Endothelial cell of hepatic sinusoid (primary cell): ENCODE results near the gene SHH.

Experiments used
- in situ Hi-C: cut with HindIII; loops from 2 replicates; pipeline ENCODE4 v1.10.0; 2017; ENCODE audit warnings: low sequenced_read_pairs

The SHH gene

GRCh38 chr7:155820788-155821187 is 8.5 kb upstream of the SHH start:
- in situ Hi-C loops: no loop called here

GRCh38 chr7:155820246-155820645 is 8.0 kb upstream of the SHH start:
- in situ Hi-C loops: no loop called here

GRCh38 chr7:155819186-155819585 is 6.9 kb upstream of the SHH start:
- in situ Hi-C loops: loop anchor here (10.0 kb wide), 1 partner anchor 946 kb away; no protein-coding TSS in a partner anchor

DNA sequence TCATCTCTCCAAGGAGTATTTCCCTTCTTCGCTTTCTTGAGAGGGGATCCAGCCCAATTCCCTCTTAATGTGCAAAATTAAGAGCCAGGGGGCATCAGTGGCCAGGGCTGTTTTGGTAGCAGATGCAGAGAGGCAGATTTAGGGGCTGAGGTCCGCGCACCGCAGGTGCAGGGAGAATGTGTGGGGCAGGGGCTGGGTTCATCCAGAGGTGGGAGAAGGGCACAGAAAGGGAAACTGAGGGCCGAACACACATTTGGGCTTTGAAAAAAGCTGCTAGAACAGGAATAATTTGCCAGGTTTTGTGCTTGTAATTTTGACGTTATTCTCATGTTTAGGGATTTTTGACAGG is 6.5 kb upstream of the SHH start:
- in situ Hi-C loops: loop anchor here (10.0 kb wide), 1 partner anchor 946 kb away; no protein-coding TSS in a partner anchor

GRCh38 chr7:155818154-155818819 is 6.0 kb upstream of the SHH start:
- in situ Hi-C loops: loop anchor here (10.0 kb wide), 1 partner anchor 947 kb away; no protein-coding TSS in a partner anchor

- in situ Hi-C loops: loop anchor here (10.0 kb wide), 1 partner anchor 947 kb away; no protein-coding TSS in a partner anchor
These were observed 5.3 kb upstream of the SHH start for GRCh38 chr7:155817515-155817914.

DNA sequence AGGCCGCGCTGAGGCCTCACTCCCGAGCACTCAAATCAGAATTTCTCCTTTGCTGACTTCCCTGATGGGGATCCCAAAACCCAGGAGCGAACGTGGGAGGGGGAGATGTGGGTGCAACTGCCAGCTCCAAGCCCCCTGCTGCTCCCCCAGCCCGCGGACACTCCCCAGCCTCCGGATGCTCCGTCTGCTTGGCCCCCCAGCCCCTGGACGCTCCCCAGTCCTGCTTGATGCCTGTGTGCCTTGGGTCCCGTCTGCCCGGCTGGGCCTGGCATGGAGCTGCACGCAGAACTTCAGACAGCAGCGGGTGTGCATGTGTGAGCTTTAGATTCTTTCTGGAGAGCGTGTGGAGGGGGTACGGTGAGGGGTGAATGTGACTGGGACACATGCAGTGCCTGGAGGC is 4.7 kb upstream of the SHH start:
- in situ Hi-C loops: loop anchor here (10.0 kb wide), 1 partner anchor 948 kb away; no protein-coding TSS in a partner anchor

- in situ Hi-C loops: loop anchor here (10.0 kb wide), 1 partner anchor 949 kb away; no protein-coding TSS in a partner anchor
These were observed 3.9 kb upstream of the SHH start for GRCh38 chr7:155816192-155816508.

DNA sequence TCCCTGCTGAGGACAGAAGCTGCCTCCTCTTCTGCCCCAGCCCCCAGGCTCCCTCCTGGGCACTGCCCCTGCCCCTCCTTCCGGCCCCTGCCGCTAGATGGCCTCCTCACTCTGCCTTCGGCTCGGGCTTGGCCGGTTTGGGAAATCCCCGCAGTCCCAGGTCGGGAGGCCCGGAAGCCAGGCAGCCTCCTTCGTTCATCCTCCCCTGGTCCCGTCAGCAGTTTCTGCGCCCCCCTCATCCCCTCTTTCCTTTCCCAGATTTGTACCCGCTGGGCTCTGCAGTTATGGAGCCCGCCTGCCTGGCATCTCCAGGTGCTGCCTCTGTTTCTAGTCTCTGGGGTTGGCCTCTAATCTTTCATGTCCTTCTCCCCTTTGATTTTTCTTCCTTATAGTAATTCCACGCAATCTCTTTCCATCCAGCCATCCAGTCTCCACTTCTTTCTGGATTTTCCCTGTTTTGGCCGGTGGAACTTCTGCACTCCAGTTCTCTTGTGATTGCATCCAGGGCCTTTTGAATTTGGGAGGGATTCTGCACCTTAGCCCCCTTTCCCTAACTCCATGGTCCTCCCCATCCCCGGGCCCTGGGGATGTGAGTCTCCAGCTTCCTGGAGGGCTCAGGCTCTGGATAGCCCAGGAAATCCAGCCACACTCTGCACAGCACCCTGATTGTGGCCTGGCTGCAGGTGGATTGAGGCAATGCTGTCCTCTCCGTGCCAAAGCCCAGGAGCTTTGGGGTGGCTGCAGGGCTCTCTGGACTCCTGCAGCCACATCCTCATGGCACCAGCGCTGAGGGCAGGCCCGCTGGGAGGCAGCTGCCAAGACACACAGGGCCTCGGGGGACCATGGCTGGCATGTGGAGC is 3.3 kb upstream of the SHH start:
- in situ Hi-C loops: loop anchor here (10.0 kb wide), 1 partner anchor 949 kb away; no protein-coding TSS in a partner anchor

DNA sequence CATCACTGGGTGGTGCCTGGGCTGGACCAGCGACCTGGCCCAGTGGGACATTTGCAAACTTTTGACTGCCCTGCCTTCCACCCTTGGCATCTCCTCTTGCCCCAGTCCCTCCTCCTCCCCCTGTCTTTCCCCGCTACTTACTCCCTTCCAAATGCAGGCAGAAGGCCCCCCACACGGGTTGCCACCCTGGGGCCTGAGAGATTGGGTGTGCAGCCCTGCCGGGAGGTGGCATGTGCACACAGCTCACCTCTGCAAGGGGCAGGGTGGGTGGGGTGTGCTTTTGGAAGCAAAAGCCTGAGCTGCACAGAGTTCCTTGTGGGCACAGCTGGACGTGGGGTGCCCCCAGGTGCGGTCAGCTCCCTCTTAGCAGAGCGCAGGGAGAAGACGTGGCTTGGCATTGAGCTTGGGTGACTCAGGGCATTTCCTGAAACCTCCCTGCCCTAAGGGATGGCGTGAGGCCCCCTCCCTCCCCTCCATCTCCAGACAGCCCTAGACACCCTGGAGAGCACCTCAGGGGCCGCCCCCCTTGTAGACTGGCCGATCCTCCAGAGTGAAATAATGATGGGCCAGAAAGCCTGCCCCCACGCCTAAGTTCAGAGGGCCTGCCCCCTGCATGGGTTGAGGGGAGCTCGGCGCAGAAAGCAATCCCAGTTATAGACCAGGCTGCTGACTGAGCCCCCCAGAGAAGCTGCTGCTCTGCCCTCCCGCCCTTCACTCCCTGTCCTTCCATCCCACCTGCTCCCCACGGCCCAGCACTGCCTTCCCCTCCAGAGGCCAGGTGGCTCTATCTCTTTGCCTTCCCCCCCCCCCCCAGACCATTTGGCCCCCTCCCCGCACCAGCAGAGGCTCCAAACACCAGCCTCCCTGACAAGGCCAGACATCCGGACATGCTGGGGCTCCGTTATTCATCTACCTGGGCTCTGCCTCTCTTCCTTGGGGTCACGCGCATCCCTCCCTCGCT is 2.3 kb upstream of the SHH start:
- in situ Hi-C loops: loop anchor here (10.0 kb wide), 1 partner anchor 950 kb away; no protein-coding TSS in a partner anchor

GRCh38 chr7:155813546-155814315 is 1.5 kb upstream of the SHH start:
- in situ Hi-C loops: loop anchor here (10.0 kb wide), 1 partner anchor 951 kb away; no protein-coding TSS in a partner anchor

- in situ Hi-C loops: loop anchor here (10.0 kb wide), 1 partner anchor 952 kb away; no protein-coding TSS in a partner anchor
These were observed 862 bp upstream of the SHH start for GRCh38 chr7:155813125-155813524.

GRCh38 chr7:155811560-155811894 is 736 bp downstream of the SHH start:
- in situ Hi-C loops: loop anchor here (10.0 kb wide), 1 partner anchor 953 kb away; no protein-coding TSS in a partner anchor

DNA sequence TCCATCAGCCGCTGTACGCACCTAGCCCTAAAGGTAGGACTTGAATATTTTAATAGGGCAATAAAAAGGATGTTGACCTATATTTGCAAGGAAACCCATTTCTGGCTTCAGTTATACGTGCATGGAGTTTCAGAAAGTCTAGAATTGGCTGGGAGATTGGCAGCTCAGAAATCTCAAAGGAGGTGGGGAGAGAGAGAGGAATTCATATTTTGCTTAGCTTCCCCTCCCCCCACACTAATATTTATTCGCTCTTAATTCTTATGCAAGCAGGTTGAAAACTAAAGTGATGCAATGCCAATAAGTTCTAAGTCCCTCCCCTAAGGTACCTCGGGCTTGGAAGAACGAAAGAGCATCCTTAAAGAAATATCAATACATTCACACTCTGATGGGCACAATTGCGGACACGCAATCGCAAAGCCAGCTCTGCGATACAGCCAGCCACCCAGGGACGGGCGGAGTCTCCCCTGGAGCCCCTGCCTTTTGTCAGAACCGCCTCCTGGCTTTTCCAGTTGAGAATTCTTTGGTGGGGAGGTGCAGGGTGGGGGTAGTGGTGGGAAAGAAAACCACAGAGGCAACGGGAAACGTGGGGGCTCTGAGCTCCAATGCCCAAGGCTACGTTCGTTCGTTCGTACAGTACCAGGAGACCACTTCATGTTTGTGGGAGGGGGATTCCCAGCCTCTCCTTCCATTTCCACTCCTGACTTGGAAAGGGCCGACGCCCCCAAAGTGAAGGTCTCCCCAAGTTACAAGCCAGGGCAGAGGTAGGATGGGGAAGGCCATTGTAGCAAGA is 1.3 kb downstream of the SHH start:
- in situ Hi-C loops: loop anchor here (10.0 kb wide), 1 partner anchor 954 kb away; no protein-coding TSS in a partner anchor

DNA sequence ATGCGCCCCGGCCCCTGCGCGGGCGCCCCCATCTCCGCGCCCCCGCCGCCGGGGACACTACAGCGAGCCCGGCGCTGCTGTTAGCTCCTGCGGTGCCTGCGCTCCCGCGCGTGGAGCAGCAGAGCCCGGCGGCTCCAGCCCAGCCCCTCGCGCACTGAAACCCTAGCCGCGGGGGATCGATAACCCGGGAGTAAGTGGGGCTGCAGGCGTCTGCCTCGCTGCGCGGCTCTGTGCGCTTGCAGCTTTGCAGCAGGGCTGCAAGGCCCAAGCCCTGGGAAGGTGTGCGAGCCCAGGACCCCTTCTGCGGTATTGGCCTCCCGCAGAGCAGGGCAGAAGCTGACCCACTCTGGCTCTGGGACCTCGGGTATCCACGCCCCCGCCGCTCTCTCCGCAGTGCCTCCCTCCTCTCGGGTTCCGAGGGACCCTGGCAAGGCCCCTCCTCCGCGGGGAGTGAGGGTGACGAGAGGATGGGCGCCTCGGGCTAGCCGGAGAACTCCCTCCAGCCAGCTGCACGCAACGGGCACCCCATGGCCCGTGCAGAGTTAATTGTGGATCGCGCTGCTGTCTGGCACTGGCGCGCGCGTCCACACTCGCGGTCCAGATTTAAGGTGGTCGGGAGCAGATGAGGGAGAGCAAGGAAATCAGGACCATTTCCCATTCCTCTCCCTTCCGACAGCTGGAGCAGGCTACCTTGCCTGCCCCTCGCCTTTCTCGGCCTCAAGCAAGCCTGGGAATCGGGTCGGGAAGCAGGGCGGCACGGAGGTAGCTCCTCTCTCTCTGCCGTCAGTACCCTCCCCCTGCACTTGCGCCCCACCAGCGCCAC is 2.1 kb downstream of the SHH start:
- in situ Hi-C loops: loop anchor here (10.0 kb wide), 1 partner anchor 955 kb away; no protein-coding TSS in a partner anchor

DNA sequence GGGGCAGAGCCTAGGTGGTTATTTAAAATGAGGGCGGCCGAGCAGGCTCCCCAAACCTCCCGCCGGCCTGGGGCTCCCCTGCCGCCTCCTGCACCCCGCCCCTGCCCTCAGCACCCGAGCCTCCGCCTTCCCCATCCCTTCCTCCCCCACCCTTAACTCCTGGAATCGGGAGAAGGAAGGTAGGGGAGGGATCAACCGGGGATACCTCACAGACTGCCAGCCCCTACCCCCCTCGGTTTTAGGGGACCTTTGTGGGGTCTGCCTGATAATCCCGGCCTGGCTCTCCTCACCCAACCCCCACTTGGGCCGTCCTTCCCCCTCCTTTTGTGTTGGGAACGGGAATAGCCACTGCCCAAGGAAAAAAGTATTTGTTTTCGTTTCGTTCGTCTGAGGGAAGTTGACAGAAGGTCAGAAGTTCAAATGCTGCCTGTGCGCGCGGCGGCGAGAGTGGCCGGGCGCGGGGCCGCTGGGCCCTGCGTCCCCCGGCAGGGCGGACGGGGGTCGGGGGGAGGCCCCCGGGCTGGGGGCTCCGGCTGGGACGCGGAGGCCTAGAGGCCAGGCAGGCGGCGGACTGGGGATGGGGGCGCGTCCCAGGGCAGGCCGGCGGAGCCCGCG is 2.8 kb downstream of the SHH start:
- in situ Hi-C loops: no loop called here

- in situ Hi-C loops: no loop called here
These were observed 3.5 kb downstream of the SHH start for GRCh38 chr7:155808549-155809331.
